ENCODE results near the gene RELB.
A peak's percentile ranks its signal among the peaks of the same experiment; 100 is the strongest.

Gene RELB

DNA sequence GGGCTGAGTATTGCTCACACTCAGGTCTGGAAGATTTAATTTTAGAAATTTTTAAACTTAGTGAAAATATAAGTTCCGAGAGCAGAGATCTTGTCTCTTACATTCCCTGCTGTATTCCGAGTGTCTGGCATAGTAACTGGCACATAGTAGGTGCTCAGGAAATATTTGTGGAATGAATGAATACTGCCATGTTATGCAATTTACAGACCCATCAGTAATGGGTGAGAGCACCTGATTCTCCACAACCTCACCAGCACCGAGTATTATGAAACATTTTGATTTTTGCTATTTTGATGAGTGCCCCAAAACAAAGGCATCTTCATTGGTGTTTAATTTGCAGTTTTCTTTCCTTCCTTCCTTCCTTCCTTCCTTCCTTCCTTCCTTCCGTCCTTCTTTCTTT is 21.8 kb downstream of the RELB start:
- no peak for DNase-seq (ENCODE audit: low read depth)

GRCh38 chr19:45025264-45025663 is 24.0 kb downstream of the RELB start:
- DNase-seq (ENCODE audit: low read depth): no peak

DNA sequence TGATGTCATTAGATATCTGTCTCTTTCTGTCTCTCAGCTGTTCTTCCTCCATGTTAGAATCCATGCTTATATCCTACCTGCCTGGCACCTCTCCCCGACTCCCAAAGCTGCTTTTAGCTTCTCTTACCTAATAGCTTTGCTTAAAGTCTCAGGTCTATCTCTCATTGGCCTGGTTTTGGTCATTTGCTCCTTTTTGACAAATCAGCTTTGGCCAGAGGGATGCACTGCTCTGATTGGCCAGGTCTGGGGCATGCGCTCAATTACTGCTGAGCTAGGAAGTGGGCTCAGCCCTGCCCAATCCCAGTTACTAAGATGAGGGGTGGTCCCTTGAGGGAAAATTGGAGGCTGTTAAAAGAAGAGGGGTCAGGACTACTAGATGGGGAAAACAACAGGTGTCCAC is 26.1 kb downstream of the RELB start:
- no peak for DNase-seq (ENCODE audit: low read depth)

DNA sequence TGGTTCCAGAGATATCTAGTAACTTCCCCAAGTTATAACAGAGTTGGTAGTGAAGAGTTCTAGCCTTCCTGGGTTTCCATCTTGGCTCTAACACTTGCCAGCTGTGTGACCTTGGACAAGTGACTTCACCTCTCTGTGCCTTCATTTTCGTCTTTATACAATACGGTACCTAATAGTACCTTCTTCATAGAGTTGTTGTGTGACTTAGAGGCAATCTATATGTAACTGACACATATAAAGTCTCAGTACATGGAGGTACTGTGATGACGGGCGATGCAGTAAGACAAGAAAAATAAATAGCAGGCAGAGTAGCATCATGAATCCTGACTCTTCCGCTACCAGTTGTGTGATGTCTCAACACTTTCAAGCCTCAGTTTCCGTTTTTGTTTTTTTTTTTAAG is 29.6 kb downstream of the RELB start:
- no peak for DNase-seq (ENCODE audit: low read depth)

DNA sequence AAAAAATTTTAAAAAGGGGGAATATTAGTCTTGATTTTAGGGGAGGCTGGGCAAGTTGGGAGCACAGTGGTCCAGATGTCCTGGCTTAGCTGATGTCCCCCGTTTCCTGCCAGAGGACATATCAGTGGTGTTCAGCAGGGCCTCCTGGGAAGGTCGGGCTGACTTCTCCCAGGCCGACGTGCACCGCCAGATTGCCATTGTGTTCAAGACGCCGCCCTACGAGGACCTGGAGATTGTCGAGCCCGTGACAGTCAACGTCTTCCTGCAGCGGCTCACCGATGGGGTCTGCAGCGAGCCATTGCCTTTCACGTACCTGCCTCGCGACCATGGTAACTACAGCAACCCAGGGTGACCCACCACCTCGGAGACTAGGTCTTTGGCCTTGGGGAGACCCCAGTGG is 31.2 kb downstream of the RELB start:
- DNase-seq (ENCODE audit: low read depth): no peak

- DNase-seq (ENCODE audit: low read depth): no peak
Measured at GRCh38 chr19:45035755-45036154, 34.5 kb downstream of the RELB start.

GRCh38 chr19:45037393-45038169 is 36.3 kb downstream of the RELB start:
- DNase-seq (ENCODE audit: low read depth): no peak

- DNase-seq (ENCODE audit: low read depth): peak; percentile 88
Measured at GRCh38 chr19:45038931-45039893, 37.9 kb downstream of the RELB start, which contains the start of gene CLASRP. TSS of gene CLASRP (plus strand) at chr19:45039045. CDS start at chr19:45040213, 1,168 bp downstream.

- DNase-seq (ENCODE audit: low read depth): no peak
Measured at GRCh38 chr19:45040059-45040771, 39.0 kb downstream of the RELB start.

GRCh38 chr19:45041125-45041524 is 39.9 kb downstream of the RELB start:
- DNase-seq (ENCODE audit: low read depth): no peak

DNA sequence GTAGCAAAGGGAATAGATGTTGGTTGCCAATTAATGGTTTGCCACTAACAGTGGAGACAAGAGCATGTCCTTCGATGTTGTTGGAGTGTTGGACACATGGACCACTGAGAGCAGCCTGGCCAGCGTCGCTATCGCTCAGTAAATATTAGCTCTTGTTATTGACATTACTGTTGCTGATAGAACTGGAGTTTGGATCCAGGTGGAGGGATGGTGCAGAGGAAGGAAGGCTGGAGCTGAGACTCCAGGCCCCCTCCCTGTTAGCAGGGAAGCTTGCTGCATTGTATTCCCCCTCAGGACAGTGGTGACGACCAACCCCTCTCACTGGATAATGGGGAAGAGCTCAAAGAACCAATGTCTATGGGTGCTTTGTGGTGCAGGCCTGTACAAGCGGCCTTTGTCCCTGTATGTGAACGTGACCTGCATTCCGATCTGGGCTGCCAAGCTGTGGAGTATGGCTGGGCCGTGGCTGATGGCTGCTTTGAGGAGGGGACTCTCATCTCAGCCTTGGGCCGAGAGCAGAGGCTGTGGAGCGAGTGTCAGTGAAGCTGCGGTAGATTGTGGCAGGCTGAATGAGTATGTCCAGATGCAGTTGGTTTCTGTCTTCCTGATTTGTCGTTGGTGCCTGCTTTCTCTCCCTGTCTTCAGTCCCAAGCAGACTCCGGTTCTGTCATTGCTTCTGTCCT is 44.5 kb downstream of the RELB start:
- no peak for DNase-seq (ENCODE audit: low read depth)

DNA sequence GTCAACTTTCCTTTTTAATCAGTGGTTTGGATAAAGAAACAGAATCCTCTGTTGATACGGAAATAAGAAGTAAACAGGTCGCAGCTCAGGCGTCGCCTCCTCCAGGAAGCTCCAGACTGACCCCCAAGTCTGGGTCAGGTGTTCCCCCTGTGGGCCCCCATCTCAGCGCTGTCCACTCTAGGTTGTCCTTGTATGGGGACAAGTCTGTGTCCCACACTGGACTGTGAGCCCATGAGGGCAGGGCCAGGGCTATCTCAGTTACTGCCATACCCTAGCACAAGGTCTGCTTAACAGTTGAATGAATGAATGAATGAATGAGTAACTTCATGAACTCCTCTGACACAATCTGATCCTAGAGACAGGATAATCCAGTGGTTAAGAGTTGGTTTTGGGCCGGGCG is 45.1 kb downstream of the RELB start:
- DNase-seq (ENCODE audit: low read depth): no peak

- DNase-seq (ENCODE audit: low read depth): no peak
Measured at GRCh38 chr19:45047188-45047797, 46.0 kb downstream of the RELB start.

- no peak for DNase-seq (ENCODE audit: low read depth)
Measured at GRCh38 chr19:45049073-45049736, 47.9 kb downstream of the RELB start.

- DNase-seq (ENCODE audit: low read depth): no peak
Measured at GRCh38 chr19:45050036-45050435, 48.8 kb downstream of the RELB start.

GRCh38 chr19:45051929-45052579 is 50.8 kb downstream of the RELB start:
- DNase-seq (ENCODE audit: low read depth): no peak

DNA sequence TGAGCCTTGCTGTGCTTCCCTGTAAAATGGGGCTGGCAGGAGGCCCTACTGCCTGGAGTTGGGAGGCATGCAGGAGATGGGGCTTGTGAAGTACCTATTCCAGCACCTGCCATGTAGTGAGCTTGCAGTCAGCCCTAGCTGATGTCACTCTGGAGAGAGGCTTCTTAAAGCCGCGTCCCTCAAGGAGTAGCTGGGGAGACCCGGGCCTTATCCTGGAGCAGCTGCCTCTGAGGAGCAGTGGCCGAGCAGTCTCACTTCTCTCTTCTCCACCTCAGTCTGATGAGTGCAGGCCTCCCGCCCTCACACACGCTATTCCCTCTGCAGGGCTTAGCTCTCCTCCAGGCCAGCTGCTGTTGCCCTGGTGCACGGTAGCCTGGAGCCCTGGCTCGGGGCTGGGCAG is 55.6 kb downstream of the RELB start:
- no peak for DNase-seq (ENCODE audit: low read depth)

GRCh38 chr19:45057444-45057843 is 56.2 kb downstream of the RELB start:
- no peak for DNase-seq (ENCODE audit: low read depth)

- no peak for DNase-seq (ENCODE audit: low read depth)
Measured at GRCh38 chr19:45058622-45059159, 57.4 kb downstream of the RELB start.

Measured in fibroblast of gingiva (primary cell).